Peyer's patch (tissue), 4 donors: Measurements from ENCODE around the gene PRSS35. TPM values are rescaled to one million over a fixed set of nuclear protein-coding genes. Genes with fewer than 3 reads are reported as not detected.

ENCODE experiments used
- DNase-seq, 3 donors: peaks; one replicate each; pipeline ENCODE4 v3.0.0-alpha.2; 2017 to 2019
- H3K27ac ChIP-seq, 4 donors: fragments of 200-600 bp; sonication (generic); one replicate each; pipeline ENCODE4 v1.5.1; 2016 to 2019
- H3K27me3 ChIP-seq, 2 donors: fragments of 200-600 bp; sonication (generic); one replicate each; pipeline ENCODE4 v1.5.1; 2019
- H3K36me3 ChIP-seq, 3 donors: fragments of 200-600 bp; sonication (generic); one replicate each; pipeline ENCODE4 v1.5.1; 2016 to 2019
- H3K4me1 ChIP-seq, 4 donors: fragments of 200-600 bp; sonication (generic); one replicate each; pipeline ENCODE4 v1.5.1; 2016 to 2019
- H3K4me3 ChIP-seq, 4 donors: fragments of 200-600 bp; sonication (generic); 1 replicate in 3 of 4; 2 replicates in 1 of 4; pipeline ENCODE4 v1.5.1; 2016 to 2019; ENCODE audit warnings: mild to moderate bottlenecking in 1 of 4
- H3K9me3 ChIP-seq, 4 donors: fragments of 200-600 bp; sonication (generic); one replicate each; pipeline ENCODE4 v1.5.1; 2016 to 2019; ENCODE audit warnings: mild to moderate bottlenecking in 1 of 4
- CTCF ChIP-seq, 6 experiments: fragments of 450-650 bp in 4 of 6; fragments of 200-600 bp in 2 of 6; sonication (generic) in 1 of 6; IDR thresholded peaks; one replicate each; pipeline ENCODE4 v1.5.1; 2017 to 2019; ENCODE audit warnings: antibody characterized with exemption in 6 of 6, mild to moderate bottlenecking in 3 of 6, moderate library complexity in 1 of 6
- POLR2A ChIP-seq, 2 donors: fragments of 450-650 bp; IDR thresholded peaks; one replicate each; pipeline ENCODE4 v1.5.1; 2017; ENCODE audit warnings: antibody characterized with exemption in 2 of 2, mild to moderate bottlenecking in 2 of 2, moderate library complexity in 2 of 2
- total RNA-seq, 4 donors: library from RNA; depleted of rRNA; stranded (reverse); fragments of >200 nt; gene quantifications; one replicate each; pipeline ENCODE4 v1.1.0, GENCODE V29; 2016

PRSS35 gene, protein sequence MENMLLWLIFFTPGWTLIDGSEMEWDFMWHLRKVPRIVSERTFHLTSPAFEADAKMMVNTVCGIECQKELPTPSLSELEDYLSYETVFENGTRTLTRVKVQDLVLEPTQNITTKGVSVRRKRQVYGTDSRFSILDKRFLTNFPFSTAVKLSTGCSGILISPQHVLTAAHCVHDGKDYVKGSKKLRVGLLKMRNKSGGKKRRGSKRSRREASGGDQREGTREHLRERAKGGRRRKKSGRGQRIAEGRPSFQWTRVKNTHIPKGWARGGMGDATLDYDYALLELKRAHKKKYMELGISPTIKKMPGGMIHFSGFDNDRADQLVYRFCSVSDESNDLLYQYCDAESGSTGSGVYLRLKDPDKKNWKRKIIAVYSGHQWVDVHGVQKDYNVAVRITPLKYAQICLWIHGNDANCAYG
- not detected for total RNA-seq

GRCh38 chr6:83511901-83512681 lies at the start of gene PRSS35:
Gene PRSS35, plus strand, starts transcription at chr6:83512534. Its CDS starts 10,908 bp downstream, at chr6:83523442.
- H3K4me3 ChIP-seq: peak within 1 kb of the TSS; percentile 0 to 60 (median 37)
- TF ChIP-seq POLR2A (IDR thresholded peaks at IDR 0.05): no peak
- TF ChIP-seq CTCF (IDR thresholded peaks at IDR 0.05): peak in 4 of 6 experiments; percentile 48 to 71 (median 64)
- no peak within 1 kb of the TSS for H3K27ac ChIP-seq
- peaks cover 0 to 8% (median 0%) of the 10 kb centered on the region in 4 donors for H3K4me1 ChIP-seq
- no peaks in the 10 kb centered on the region for H3K27me3 ChIP-seq
- DNase-seq: peak in 2 of 3 donors; percentile 65 to 71
- no peaks in the 10 kb centered on the region for H3K9me3 ChIP-seq
- no peaks in the 10 kb centered on the region for H3K36me3 ChIP-seq

DNA sequence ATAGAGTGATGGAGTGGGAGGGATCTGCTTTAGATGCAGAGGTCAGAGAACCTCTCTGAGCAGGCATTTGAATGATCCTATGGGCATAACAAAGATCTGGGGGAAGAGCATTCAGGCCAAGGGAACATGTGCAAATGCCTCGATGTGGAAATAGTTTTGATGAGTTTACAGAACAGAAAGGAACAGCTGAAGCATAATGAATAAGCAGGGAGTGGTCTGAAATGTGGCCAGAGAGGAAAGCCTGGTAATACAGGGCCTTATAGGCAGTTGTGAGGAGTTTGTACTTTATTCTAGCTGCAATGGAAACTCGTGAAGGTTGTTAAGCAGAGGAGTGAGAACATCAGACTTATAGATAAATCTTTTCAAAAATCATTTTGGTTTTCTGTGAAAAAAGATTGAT lies 48.4 kb upstream of the PRSS35 start:
- Histone ChIP-seq H3K27ac (peak overlapping the region in 3 of 4 donors; percentile 21 to 80 (median 49)), H3K9me3 (no peaks in the 10 kb centered on the region), H3K36me3 (no peaks in the 10 kb centered on the region), H3K4me3 (no peak overlapping the region), H3K4me1 (no peaks in the 10 kb centered on the region), H3K27me3 (no peaks in the 10 kb centered on the region)
- no peak for DNase-seq
- TF ChIP-seq CTCF (IDR thresholded peaks at IDR 0.05) (no peak), POLR2A (IDR thresholded peaks at IDR 0.05) (no peak)

GRCh38 chr6:83464381-83465140 lies 47.8 kb upstream of the PRSS35 start:
- peak in 1 of 3 donors; percentile 53 for DNase-seq

GRCh38 chr6:83466328-83466727 lies 46.0 kb upstream of the PRSS35 start:
- no peak for TF ChIP-seq CTCF (IDR thresholded peaks at IDR 0.05)
- no peak for TF ChIP-seq POLR2A (IDR thresholded peaks at IDR 0.05)
- Histone ChIP-seq H3K4me1 (no peaks in the 10 kb centered on the region), H3K36me3 (no peaks in the 10 kb centered on the region), H3K9me3 (no peaks in the 10 kb centered on the region), H3K27me3 (no peaks in the 10 kb centered on the region), H3K27ac (no peak overlapping the region), H3K4me3 (no peak overlapping the region)
- DNase-seq: no peak

More at GRCh38 chr6:83464381-83465140, 47.8 kb upstream of the PRSS35 start:
- no peaks in the 10 kb centered on the region for H3K27me3 ChIP-seq
- H3K27ac ChIP-seq: peak overlapping the region in 3 of 4 donors; percentile 21 to 80 (median 49)
- TF ChIP-seq CTCF (IDR thresholded peaks at IDR 0.05): no peak
- peak in 1 of 2 donors; percentile 15 for TF ChIP-seq POLR2A (IDR thresholded peaks at IDR 0.05)
- no peaks in the 10 kb centered on the region for H3K36me3 ChIP-seq
- H3K4me3 ChIP-seq: no peak overlapping the region
- H3K9me3 ChIP-seq: no peaks in the 10 kb centered on the region
- no peaks in the 10 kb centered on the region for H3K4me1 ChIP-seq

- H3K4me3 ChIP-seq: no peak overlapping the region
- no peaks in the 10 kb centered on the region for H3K36me3 ChIP-seq
- peak overlapping the region in 1 of 4 donors; percentile 25 for H3K27ac ChIP-seq
- TF ChIP-seq CTCF (IDR thresholded peaks at IDR 0.05) (no peak), POLR2A (IDR thresholded peaks at IDR 0.05) (no peak)
- no peaks in the 10 kb centered on the region for H3K9me3 ChIP-seq
- DNase-seq: peak in 1 of 3 donors; percentile 54
- no peaks in the 10 kb centered on the region for H3K4me1 ChIP-seq
- H3K27me3 ChIP-seq: no peaks in the 10 kb centered on the region
Observed at GRCh38 chr6:83467620-83468036, 44.7 kb upstream of the PRSS35 start.
